Measurements from ENCODE around the gene TICAM1.
"Not testable (repeated sequence)": the region's sequence is repeated elsewhere in the genome, so short reads cannot be mapped to it uniquely, and the experiment has no call there.

The TICAM1 gene

GRCh38 chr19:4814625-4815425 lies 16.7 kb downstream of the TICAM1 start:
- Histone ChIP-seq H3K27ac (ENCODE audit: low read depth, low read length) (no peak overlapping the region), H3K36me3 (ENCODE audit: control insufficient read depth, insufficient read depth, low read length) (peaks cover 18% of the 10 kb centered on the region), H3K4me1 (ENCODE audit: control insufficient read depth, insufficient read depth, low read length) (peaks cover 9% of the 10 kb centered on the region), H3K4me3 (ENCODE audit: low read length) (no peak overlapping the region), H3K9ac (ENCODE audit: low read length) (no peak overlapping the region), H3K27me3 (ENCODE audit: control insufficient read depth, insufficient read depth, low read length) (no peaks in the 10 kb centered on the region)

- no peak overlapping the region for H3K4me3 ChIP-seq (ENCODE audit: low read length)
- H3K9ac ChIP-seq (ENCODE audit: low read length) = no peak overlapping the region
- H3K27me3 ChIP-seq (ENCODE audit: control insufficient read depth, insufficient read depth, low read length) = no peaks in the 10 kb centered on the region
- no peak overlapping the region for H3K27ac ChIP-seq (ENCODE audit: low read depth, low read length)
- H3K4me1 ChIP-seq (ENCODE audit: control insufficient read depth, insufficient read depth, low read length) = peaks cover 9% of the 10 kb centered on the region
- H3K36me3 ChIP-seq (ENCODE audit: control insufficient read depth, insufficient read depth, low read length) = peaks cover 1% of the 10 kb centered on the region
Measured at GRCh38 chr19:4811328-4812131, 20.0 kb downstream of the TICAM1 start.

- H3K4me3 ChIP-seq (ENCODE audit: low read length) = no peak overlapping the region
- H3K27ac ChIP-seq (ENCODE audit: low read depth, low read length) = no peak overlapping the region
- no peaks in the 10 kb centered on the region for H3K27me3 ChIP-seq (ENCODE audit: control insufficient read depth, insufficient read depth, low read length)
- H3K9ac ChIP-seq (ENCODE audit: low read length) = no peak overlapping the region
- no peaks in the 10 kb centered on the region for H3K36me3 ChIP-seq (ENCODE audit: control insufficient read depth, insufficient read depth, low read length)
- no peaks in the 10 kb centered on the region for H3K4me1 ChIP-seq (ENCODE audit: control insufficient read depth, insufficient read depth, low read length)
Measured at GRCh38 chr19:4807188-4807587, 24.3 kb downstream of the TICAM1 start.

GRCh38 chr19:4806384-4806783 lies 25.1 kb downstream of the TICAM1 start:
- no peak overlapping the region for H3K4me3 ChIP-seq (ENCODE audit: low read length)
- H3K27ac ChIP-seq (ENCODE audit: low read depth, low read length) = no peak overlapping the region
- H3K4me1 ChIP-seq (ENCODE audit: control insufficient read depth, insufficient read depth, low read length) = no peaks in the 10 kb centered on the region

GRCh38 chr19:4805140-4805539 lies 26.4 kb downstream of the TICAM1 start:
- H3K36me3 ChIP-seq (ENCODE audit: control insufficient read depth, insufficient read depth, low read length); H3K27ac ChIP-seq (ENCODE audit: low read depth, low read length): not testable (repeated sequence)

More at GRCh38 chr19:4806384-4806783, 25.1 kb downstream of the TICAM1 start:
- Histone ChIP-seq H3K36me3 (ENCODE audit: control insufficient read depth, insufficient read depth, low read length) (no peaks in the 10 kb centered on the region), H3K9ac (ENCODE audit: low read length) (no peak overlapping the region), H3K27me3 (ENCODE audit: control insufficient read depth, insufficient read depth, low read length) (no peaks in the 10 kb centered on the region)

GRCh38 chr19:4803736-4804695 lies 27.5 kb downstream of the TICAM1 start:
- Histone ChIP-seq H3K27me3 (ENCODE audit: control insufficient read depth, insufficient read depth, low read length) (no peaks in the 10 kb centered on the region), H3K9ac (ENCODE audit: low read length) (no peak overlapping the region), H3K36me3 (ENCODE audit: control insufficient read depth, insufficient read depth, low read length) (no peaks in the 10 kb centered on the region), H3K27ac (ENCODE audit: low read depth, low read length) (no peak overlapping the region), H3K4me1 (ENCODE audit: control insufficient read depth, insufficient read depth, low read length) (no peaks in the 10 kb centered on the region), H3K4me3 (ENCODE audit: low read length) (no peak overlapping the region)

More at GRCh38 chr19:4805140-4805539, 26.4 kb downstream of the TICAM1 start:
- not testable (repeated sequence) for H3K27me3 ChIP-seq (ENCODE audit: control insufficient read depth, insufficient read depth, low read length); H3K4me3 ChIP-seq (ENCODE audit: low read length); H3K9ac ChIP-seq (ENCODE audit: low read length); H3K4me1 ChIP-seq (ENCODE audit: control insufficient read depth, insufficient read depth, low read length)

- no peak overlapping the region for H3K27ac ChIP-seq (ENCODE audit: low read depth, low read length)
- no peaks in the 10 kb centered on the region for H3K4me1 ChIP-seq (ENCODE audit: control insufficient read depth, insufficient read depth, low read length)
- no peaks in the 10 kb centered on the region for H3K27me3 ChIP-seq (ENCODE audit: control insufficient read depth, insufficient read depth, low read length)
- H3K36me3 ChIP-seq (ENCODE audit: control insufficient read depth, insufficient read depth, low read length) = no peaks in the 10 kb centered on the region
- no peak overlapping the region for H3K9ac ChIP-seq (ENCODE audit: low read length)
- no peak overlapping the region for H3K4me3 ChIP-seq (ENCODE audit: low read length)
Measured at GRCh38 chr19:4802711-4803110, 28.8 kb downstream of the TICAM1 start.

- Histone ChIP-seq H3K4me3 (ENCODE audit: low read length) (no peak overlapping the region), H3K36me3 (ENCODE audit: control insufficient read depth, insufficient read depth, low read length) (peaks cover 5% of the 10 kb centered on the region), H3K9ac (ENCODE audit: low read length) (no peak overlapping the region), H3K27ac (ENCODE audit: low read depth, low read length) (no peak overlapping the region), H3K27me3 (ENCODE audit: control insufficient read depth, insufficient read depth, low read length) (no peaks in the 10 kb centered on the region), H3K4me1 (ENCODE audit: control insufficient read depth, insufficient read depth, low read length) (no peaks in the 10 kb centered on the region)
Measured at GRCh38 chr19:4801085-4801619, 30.4 kb downstream of the TICAM1 start.

- H3K36me3 ChIP-seq (ENCODE audit: control insufficient read depth, insufficient read depth, low read length) = peaks cover 5% of the 10 kb centered on the region
- no peak overlapping the region for H3K4me3 ChIP-seq (ENCODE audit: low read length)
- H3K9ac ChIP-seq (ENCODE audit: low read length) = no peak overlapping the region
- no peaks in the 10 kb centered on the region for H3K27me3 ChIP-seq (ENCODE audit: control insufficient read depth, insufficient read depth, low read length)
- H3K27ac ChIP-seq (ENCODE audit: low read depth, low read length) = no peak overlapping the region
- no peaks in the 10 kb centered on the region for H3K4me1 ChIP-seq (ENCODE audit: control insufficient read depth, insufficient read depth, low read length)
Measured at GRCh38 chr19:4800591-4801081, 30.9 kb downstream of the TICAM1 start.

GRCh38 chr19:4795400-4795799 lies 36.1 kb downstream of the TICAM1 start:
- H3K4me3 ChIP-seq (ENCODE audit: low read length) = no peak overlapping the region
- no peak overlapping the region for H3K27ac ChIP-seq (ENCODE audit: low read depth, low read length)
- H3K9ac ChIP-seq (ENCODE audit: low read length) = no peak overlapping the region
- H3K36me3 ChIP-seq (ENCODE audit: control insufficient read depth, insufficient read depth, low read length) = peaks cover 20% of the 10 kb centered on the region
- H3K4me1 ChIP-seq (ENCODE audit: control insufficient read depth, insufficient read depth, low read length) = no peaks in the 10 kb centered on the region
- H3K27me3 ChIP-seq (ENCODE audit: control insufficient read depth, insufficient read depth, low read length) = no peaks in the 10 kb centered on the region

- Histone ChIP-seq H3K27ac (ENCODE audit: low read depth, low read length) (no peak overlapping the region), H3K36me3 (ENCODE audit: control insufficient read depth, insufficient read depth, low read length) (peaks cover 20% of the 10 kb centered on the region)
Measured at GRCh38 chr19:4794971-4795370, 36.5 kb downstream of the TICAM1 start.

More at GRCh38 chr19:4794971-4795370, 36.5 kb downstream of the TICAM1 start:
- Histone ChIP-seq H3K9ac (ENCODE audit: low read length) (no peak overlapping the region), H3K4me1 (ENCODE audit: control insufficient read depth, insufficient read depth, low read length) (no peaks in the 10 kb centered on the region), H3K27me3 (ENCODE audit: control insufficient read depth, insufficient read depth, low read length) (no peaks in the 10 kb centered on the region), H3K4me3 (ENCODE audit: low read length) (no peak overlapping the region)
